Progenitor cell of endocrine pancreas (in vitro differentiated cells): ENCODE results near the gene MTRR. TPM values are rescaled to one million over a fixed set of nuclear protein-coding genes. Genes with fewer than 3 reads are reported as not detected.
"Not testable (repeated sequence)": the region's sequence is repeated elsewhere in the genome, so short reads cannot be mapped to it uniquely, and the experiment has no call there.

Experiments
- DNase-seq: peaks from one replicate; pipeline ENCODE4 v3.0.0; 2021; ENCODE audit warnings: low spot score; ENCODE audit not compliant: unreplicated experiment
- H3K27ac Mint-ChIP-seq: 2 replicates; pipeline ENCODE4 v1.8.0; 2021; ENCODE audit warnings: mild to moderate bottlenecking, moderate library complexity, mixed read lengths
- H3K27me3 Mint-ChIP-seq: 2 replicates; pipeline ENCODE4 v1.8.0; 2021; ENCODE audit warnings: mixed read lengths
- H3K36me3 Mint-ChIP-seq: 2 replicates; pipeline ENCODE4 v1.8.0; 2022; ENCODE audit warnings: mixed read lengths; ENCODE audit not compliant: insufficient read depth
- H3K4me1 Mint-ChIP-seq: 2 replicates; pipeline ENCODE4 v1.8.0; 2021; ENCODE audit warnings: low read depth, mixed read lengths
- H3K4me3 Mint-ChIP-seq: 2 replicates; pipeline ENCODE4 v1.8.0; 2021; ENCODE audit warnings: low read depth, mild to moderate bottlenecking, moderate library complexity, mixed read lengths
- H3K9me3 Mint-ChIP-seq: 2 replicates; pipeline ENCODE4 v1.8.0; 2021; ENCODE audit warnings: low read depth, mixed read lengths
- total RNA-seq: library from RNA; stranded (reverse); gene quantifications from 2 replicates; pipeline ENCODE4 v1.2.1, GENCODE V29; 2021
- TF ChIP-seq, protein P1 (sequence below): fragments of 200-600 bp; sonication (generic); IDR thresholded peaks from one replicate; pipeline ENCODE4 v1.5.0; 2021; ENCODE audit warnings: antibody characterized with exemption, mild to moderate bottlenecking; ENCODE audit not compliant: unreplicated experiment

MTRR gene
- total RNA-seq, 1 donor from 2014 or later = 49.3 TPM

DNA sequence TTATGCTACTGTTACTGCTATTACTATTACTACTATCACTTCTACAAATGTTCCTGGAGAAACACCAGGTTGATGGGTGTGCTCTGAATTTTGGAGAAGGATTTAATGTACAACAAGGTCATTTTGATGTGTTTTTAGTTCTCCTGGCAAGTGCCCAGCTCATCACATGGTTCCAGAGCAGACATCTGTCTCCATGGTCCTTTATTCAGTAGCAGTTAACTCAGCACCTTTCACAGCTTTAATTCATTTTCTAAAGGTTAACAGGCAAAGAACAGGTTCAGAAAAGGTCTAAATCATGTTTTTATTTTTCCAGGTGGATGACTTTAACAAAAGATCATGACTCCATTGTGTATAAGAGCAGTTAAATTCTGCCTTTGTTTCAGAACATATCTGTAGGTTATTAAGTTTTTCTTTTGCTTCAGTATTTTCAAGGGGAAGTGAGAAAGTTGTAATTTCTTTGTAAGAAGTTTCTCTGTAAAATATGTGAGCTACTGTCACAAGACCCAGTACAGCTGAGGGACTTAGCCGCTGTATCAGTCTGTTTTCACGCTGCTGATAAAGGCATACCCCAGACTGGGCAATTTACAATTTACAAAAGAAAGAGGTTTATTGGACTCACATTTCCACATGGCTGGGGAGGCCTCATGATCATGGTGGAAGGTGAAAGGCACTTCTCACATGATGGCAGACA is 41.9 kb downstream of the MTRR start:
- Mint-ChIP-seq H3K27ac (no peak overlapping the region), H3K9me3 (peaks cover 33% of the 10 kb centered on the region), H3K36me3 (peaks cover 41% of the 10 kb centered on the region), H3K27me3 (peaks cover 3% of the 10 kb centered on the region), H3K4me1 (no peaks in the 10 kb centered on the region), H3K4me3 (no peak overlapping the region)
- DNase-seq = no peak
- TF ChIP-seq, protein P1, sequence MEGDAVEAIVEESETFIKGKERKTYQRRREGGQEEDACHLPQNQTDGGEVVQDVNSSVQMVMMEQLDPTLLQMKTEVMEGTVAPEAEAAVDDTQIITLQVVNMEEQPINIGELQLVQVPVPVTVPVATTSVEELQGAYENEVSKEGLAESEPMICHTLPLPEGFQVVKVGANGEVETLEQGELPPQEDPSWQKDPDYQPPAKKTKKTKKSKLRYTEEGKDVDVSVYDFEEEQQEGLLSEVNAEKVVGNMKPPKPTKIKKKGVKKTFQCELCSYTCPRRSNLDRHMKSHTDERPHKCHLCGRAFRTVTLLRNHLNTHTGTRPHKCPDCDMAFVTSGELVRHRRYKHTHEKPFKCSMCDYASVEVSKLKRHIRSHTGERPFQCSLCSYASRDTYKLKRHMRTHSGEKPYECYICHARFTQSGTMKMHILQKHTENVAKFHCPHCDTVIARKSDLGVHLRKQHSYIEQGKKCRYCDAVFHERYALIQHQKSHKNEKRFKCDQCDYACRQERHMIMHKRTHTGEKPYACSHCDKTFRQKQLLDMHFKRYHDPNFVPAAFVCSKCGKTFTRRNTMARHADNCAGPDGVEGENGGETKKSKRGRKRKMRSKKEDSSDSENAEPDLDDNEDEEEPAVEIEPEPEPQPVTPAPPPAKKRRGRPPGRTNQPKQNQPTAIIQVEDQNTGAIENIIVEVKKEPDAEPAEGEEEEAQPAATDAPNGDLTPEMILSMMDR = no peak

- H3K4me1 Mint-ChIP-seq, DNase-seq, H3K27ac Mint-ChIP-seq, H3K27me3 Mint-ChIP-seq, H3K4me3 Mint-ChIP-seq: not testable (repeated sequence)
- peaks cover 33% of the 10 kb centered on the region for H3K9me3 Mint-ChIP-seq
- H3K36me3 Mint-ChIP-seq = peaks cover 40% of the 10 kb centered on the region
These were observed 42.5 kb downstream of the MTRR start for GRCh38 chr5:7911429-7911771.

DNA sequence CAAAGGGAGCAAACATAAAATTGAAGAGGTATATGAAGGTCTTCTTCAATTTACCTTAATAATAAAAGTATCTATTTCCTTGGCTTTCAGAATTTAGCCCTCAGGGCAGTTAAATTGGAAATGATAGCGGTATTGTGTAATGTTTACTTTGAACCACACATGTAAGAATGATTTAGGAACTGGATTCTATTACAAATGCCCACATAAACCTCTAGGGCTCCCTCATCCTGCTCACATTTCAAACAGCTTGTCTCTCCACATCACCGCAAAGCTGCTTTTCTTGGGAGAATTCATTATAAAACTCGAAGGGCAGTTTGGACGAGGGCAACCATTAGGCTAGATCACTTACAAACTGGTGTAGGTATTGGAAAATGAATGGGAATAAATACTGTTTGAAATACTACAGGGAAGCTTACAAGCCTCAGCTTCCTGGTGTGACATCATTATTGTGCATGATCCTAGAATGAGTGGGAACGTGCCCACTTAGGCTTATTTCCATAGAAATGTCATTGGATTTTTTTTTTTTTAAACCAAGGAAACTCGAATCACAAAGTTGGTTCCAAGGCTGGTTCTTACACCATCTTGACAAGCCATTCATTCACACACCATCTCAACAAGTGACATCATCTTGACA is 47.3 kb downstream of the MTRR start:
- Mint-ChIP-seq H3K36me3 (peaks cover 8% of the 10 kb centered on the region), H3K4me1 (no peaks in the 10 kb centered on the region), H3K9me3 (peaks cover 14% of the 10 kb centered on the region), H3K4me3 (no peak overlapping the region), H3K27me3 (peaks cover 3% of the 10 kb centered on the region), H3K27ac (no peak overlapping the region)
- TF ChIP-seq, protein P1 = no peak
- no peak for DNase-seq

DNA sequence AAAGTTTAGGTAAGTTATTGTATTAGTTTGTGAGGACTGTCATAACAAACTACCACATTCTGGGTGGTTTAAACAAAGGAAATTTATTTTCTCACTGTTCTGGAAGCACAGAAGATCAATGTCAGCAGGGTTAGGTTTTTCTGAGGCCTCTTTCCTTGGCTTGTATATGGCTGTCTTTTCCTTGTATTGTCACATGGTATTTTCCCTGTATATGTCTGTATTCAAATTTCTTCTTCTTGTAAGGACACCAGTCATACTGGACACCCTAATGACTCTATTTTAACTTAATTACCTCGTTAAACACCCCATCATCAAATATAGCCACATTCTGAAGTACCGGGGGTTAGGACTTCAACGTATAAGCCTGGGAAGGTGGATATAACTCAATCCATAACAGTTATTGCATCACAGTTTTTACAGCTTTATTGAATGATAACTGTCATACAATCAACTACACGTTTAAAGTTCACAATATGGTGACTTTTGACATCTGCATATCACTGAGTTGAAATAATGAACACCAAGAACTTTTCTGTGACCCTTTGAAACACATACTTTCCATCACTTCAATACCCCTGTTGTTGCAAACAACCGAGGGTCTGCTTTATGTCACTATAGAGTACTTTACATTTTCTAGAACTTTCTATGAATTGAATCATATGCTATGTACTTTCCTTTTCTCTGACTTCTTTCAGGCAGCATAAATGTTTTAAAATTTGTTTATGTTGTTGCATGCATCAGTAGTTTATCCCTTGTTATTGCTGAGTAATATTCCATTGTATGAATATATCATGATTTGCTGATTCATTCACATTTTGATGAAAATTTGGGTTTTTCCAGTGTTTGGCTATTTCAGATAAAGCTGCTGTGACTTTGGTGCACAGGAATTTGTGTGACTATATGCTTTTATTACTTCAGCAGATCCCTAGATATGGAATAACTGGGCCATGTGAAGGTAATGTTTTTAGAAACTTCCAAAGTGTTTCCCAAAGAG is 48.5 kb downstream of the MTRR start:
- Mint-ChIP-seq H3K4me3 (no peak overlapping the region), H3K36me3 (peaks cover 3% of the 10 kb centered on the region), H3K27ac (no peak overlapping the region), H3K4me1 (no peaks in the 10 kb centered on the region), H3K27me3 (peaks cover 3% of the 10 kb centered on the region), H3K9me3 (peaks cover 7% of the 10 kb centered on the region)
- DNase-seq = no peak
- TF ChIP-seq, protein P1 = no peak

DNA sequence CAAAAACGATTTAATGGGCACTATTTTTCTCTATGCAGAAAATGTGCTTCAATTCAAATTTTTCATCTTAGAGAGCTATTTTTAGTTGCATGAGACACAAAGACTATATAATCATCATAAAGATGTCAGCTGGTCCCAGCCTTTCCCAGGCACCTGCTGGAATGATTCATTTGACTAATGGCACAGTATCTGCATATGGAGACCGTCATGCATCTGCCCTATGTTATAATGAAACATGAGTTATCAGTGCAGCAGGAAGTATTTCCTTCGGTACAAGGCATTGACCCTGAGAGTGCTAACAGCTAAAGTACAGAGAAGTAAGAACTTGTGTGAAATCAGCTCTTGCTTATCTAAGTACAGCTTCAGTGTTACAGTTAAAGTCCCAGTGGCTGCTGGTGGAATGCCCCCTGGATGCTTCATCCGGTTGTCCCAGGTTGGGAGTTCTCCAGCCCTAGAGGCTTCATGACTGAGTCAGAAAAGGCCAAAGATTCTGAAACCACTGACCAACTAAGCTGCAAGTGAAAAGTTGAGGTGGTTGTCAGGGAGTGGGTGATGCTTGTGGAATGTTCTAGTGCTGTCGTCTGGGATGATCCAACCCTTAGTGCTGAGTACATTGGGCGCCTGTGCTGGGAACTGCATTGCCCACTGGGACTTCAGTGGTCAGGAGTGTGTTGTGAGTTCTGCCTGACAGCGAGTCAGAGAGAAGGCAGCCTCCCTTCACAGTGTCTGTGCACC is 57.2 kb downstream of the MTRR start:
- TF ChIP-seq, protein P1 = no peak
- H3K36me3 Mint-ChIP-seq = no peaks in the 10 kb centered on the region
- no peaks in the 10 kb centered on the region for H3K9me3 Mint-ChIP-seq
- no peak overlapping the region for H3K27ac Mint-ChIP-seq
- peaks cover 18% of the 10 kb centered on the region for H3K27me3 Mint-ChIP-seq
- no peak overlapping the region for H3K4me3 Mint-ChIP-seq
- DNase-seq = no peak
- no peaks in the 10 kb centered on the region for H3K4me1 Mint-ChIP-seq
